Measurements from ENCODE around the gene C20orf173.

DNA sequence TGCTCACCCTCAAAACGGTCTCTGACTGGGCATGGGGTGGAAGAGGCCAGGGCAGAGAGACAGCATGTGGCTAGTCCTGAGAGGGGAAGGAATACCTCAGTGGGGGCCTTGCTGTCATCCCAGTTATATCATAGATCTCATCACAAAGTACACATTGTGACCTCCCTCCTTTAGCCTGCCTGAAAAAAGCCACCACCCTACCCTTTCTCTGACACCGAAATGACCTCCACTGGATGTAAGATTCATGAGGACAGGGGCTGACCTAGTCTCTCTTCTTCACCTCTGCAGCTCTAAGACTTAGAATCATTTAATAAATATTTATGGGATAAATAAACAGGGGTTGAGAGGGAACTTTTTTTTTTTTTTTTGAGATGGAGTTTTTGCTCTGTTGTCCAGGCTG is at the start of gene C20orf173:
- TF ChIP-seq, protein P1, sequence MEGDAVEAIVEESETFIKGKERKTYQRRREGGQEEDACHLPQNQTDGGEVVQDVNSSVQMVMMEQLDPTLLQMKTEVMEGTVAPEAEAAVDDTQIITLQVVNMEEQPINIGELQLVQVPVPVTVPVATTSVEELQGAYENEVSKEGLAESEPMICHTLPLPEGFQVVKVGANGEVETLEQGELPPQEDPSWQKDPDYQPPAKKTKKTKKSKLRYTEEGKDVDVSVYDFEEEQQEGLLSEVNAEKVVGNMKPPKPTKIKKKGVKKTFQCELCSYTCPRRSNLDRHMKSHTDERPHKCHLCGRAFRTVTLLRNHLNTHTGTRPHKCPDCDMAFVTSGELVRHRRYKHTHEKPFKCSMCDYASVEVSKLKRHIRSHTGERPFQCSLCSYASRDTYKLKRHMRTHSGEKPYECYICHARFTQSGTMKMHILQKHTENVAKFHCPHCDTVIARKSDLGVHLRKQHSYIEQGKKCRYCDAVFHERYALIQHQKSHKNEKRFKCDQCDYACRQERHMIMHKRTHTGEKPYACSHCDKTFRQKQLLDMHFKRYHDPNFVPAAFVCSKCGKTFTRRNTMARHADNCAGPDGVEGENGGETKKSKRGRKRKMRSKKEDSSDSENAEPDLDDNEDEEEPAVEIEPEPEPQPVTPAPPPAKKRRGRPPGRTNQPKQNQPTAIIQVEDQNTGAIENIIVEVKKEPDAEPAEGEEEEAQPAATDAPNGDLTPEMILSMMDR (IDR thresholded peaks at IDR 0.05), result no peak
- TF ChIP-seq POLR2A (IDR thresholded peaks at IDR 0.05), result no peak
